CD4-positive, alpha-beta memory T cell (primary cell): ENCODE results near the gene PRTFDC1. TPM values are rescaled to one million over a fixed set of nuclear protein-coding genes. Genes with fewer than 3 reads are reported as not detected.
A peak's percentile ranks its signal among the peaks of the same experiment; 100 is the strongest.

Experiments
- CTCF ChIA-PET: fragments of 350-600 bp; sonication (Branson Sonifier 250); formaldehyde crosslinking; loops from one replicate; lab custom pipeline; 2021; ENCODE audit warnings: inconsistent platforms; ENCODE audit not compliant: partially characterized antibody; lab: Charles Lee
- POLR2A ChIA-PET: fragments of 350-600 bp; sonication (Branson Sonifier 250); formaldehyde crosslinking; loops from one replicate; lab custom pipeline; 2021; ENCODE audit not compliant: partially characterized antibody; lab: Charles Lee
- DNase-seq, 5 donors: peaks; one replicate each; pipeline versions ENCODE4 v3.0.0 to v3.0.0-alpha.2; 2020 to 2022; ENCODE audit warnings: mixed read lengths in 1 of 5
- H3K27ac ChIP-seq: one replicate; pipeline ENCODE4 v1.7.0; 2013; ENCODE audit warnings: low read depth, low read length
- H3K27me3 ChIP-seq: 2 replicates; pipeline ENCODE4 v1.7.0; 2013; ENCODE audit warnings: mild to moderate bottlenecking, low read length, moderate library complexity; ENCODE audit not compliant: insufficient read depth
- H3K36me3 ChIP-seq: 2 replicates; pipeline ENCODE4 v1.7.0; 2013; ENCODE audit warnings: mild to moderate bottlenecking, low read length, moderate library complexity; ENCODE audit not compliant: insufficient read depth
- H3K4me1 ChIP-seq: 2 replicates; pipeline ENCODE4 v1.7.0; 2013; ENCODE audit warnings: mild to moderate bottlenecking, low read length, moderate library complexity; ENCODE audit not compliant: insufficient read depth
- H3K4me3 ChIP-seq, 2 donors: one replicate each; pipeline ENCODE4 v1.7.0; 2013; ENCODE audit warnings: low read length in 2 of 2, mild to moderate bottlenecking in 1 of 2
- H3K9me3 ChIP-seq, 2 donors: one replicate each; pipeline ENCODE4 v1.7.0; 2013; ENCODE audit warnings: low read length in 2 of 2, control low read depth in 1 of 2; ENCODE audit not compliant: control insufficient read depth in 1 of 2
- H3K27ac Mint-ChIP-seq, 7 donors: one replicate each; pipeline ENCODE4 v1.8.0; 2020 to 2021; ENCODE audit warnings: mixed read lengths in 7 of 7, mild to moderate bottlenecking in 6 of 7, inconsistent platforms in 3 of 7, moderate library complexity in 3 of 7
- H3K27me3 Mint-ChIP-seq, 2 donors: one replicate each; pipeline ENCODE4 v1.8.0; 2020 to 2021; ENCODE audit warnings: mixed read lengths in 2 of 2
- H3K36me3 Mint-ChIP-seq, 2 donors: one replicate each; pipeline ENCODE4 v1.8.0; 2020 to 2021; ENCODE audit warnings: mixed read lengths in 2 of 2, inconsistent platforms in 1 of 2, mild to moderate bottlenecking in 1 of 2
- H3K4me1 Mint-ChIP-seq, 4 donors: one replicate each; pipeline ENCODE4 v1.8.0; 2020 to 2021; ENCODE audit warnings: mixed read lengths in 4 of 4, mild to moderate bottlenecking in 1 of 4
- H3K4me3 Mint-ChIP-seq, 8 donors: one replicate each; pipeline ENCODE4 v1.8.0; 2020 to 2021; ENCODE audit warnings: mixed read lengths in 8 of 8, mild to moderate bottlenecking in 7 of 8, moderate library complexity in 6 of 8, inconsistent platforms in 3 of 8
- H3K9me3 Mint-ChIP-seq, 8 donors: one replicate each; pipeline ENCODE4 v1.8.0; 2020 to 2021; ENCODE audit warnings: mixed read lengths in 8 of 8, mild to moderate bottlenecking in 5 of 8, inconsistent platforms in 3 of 8, moderate library complexity in 1 of 8
- intact Hi-C: fragments of 100-400 bp; cut with micrococcal nuclease; formaldehyde crosslinking; loops from one replicate; pipeline ENCODE4 v1.15.1; 2023
- polyA plus RNA-seq, 2 donors: library from polyadenylated mRNA; unstranded; fragments of 300-500 nt; fragmentation: Illumina TruSeq; gene quantifications; one replicate each; pipeline ENCODE4 v1.2.3, GENCODE V29; 2021
- total RNA-seq, 2 experiments: library from RNA; stranded (reverse); gene quantifications; one replicate each; pipeline ENCODE4 v1.2.3, GENCODE V29; 2021

Gene PRTFDC1
- total and polyA plus RNA-seq, 4 experiments from 2014 or later, result 0.21 to 0.97 (median 0.31) TPM

GRCh38 chr10:24866604-24867583, 85.5 kb downstream of the PRTFDC1 start:
- peaks cover 0 to 2% of the 10 kb centered on the region in 2 donors for H3K27me3 Mint-ChIP-seq
- no peaks in the 10 kb centered on the region for H3K36me3 Mint-ChIP-seq
- H3K9me3 Mint-ChIP-seq, result no peaks in the 10 kb centered on the region
- H3K27ac ChIP-seq, result no peak overlapping the region
- ChIA-PET POLR2A (interaction anchor here (0.8 to 2.2 kb wide), 2 partner anchors 15 to 92 kb away, joined by 3 to 5 read pairs; no protein-coding TSS in a partner anchor), CTCF (no interaction called here)
- H3K4me1 ChIP-seq, result no peaks in the 10 kb centered on the region
- no peaks in the 10 kb centered on the region for H3K27me3 ChIP-seq
- no peaks in the 10 kb centered on the region for H3K9me3 ChIP-seq
- H3K4me3 ChIP-seq, result no peak overlapping the region
- intact Hi-C loops, result no loop called here
- peaks cover 17 to 26% (median 24%) of the 10 kb centered on the region in 4 donors for H3K4me1 Mint-ChIP-seq
- peak overlapping the region in 1 of 8 donors; percentile 20 for H3K4me3 Mint-ChIP-seq
- DNase-seq, result no peak
- peak overlapping the region in 3 of 7 donors; percentile 0 to 79 (median 38) for H3K27ac Mint-ChIP-seq
- H3K36me3 ChIP-seq, result no peaks in the 10 kb centered on the region

GRCh38 chr10:24865783-24866182, 86.6 kb downstream of the PRTFDC1 start:
- H3K4me3 ChIP-seq, result no peak overlapping the region
- no peak for DNase-seq
- Mint-ChIP-seq H3K9me3 (no peaks in the 10 kb centered on the region), H3K27ac (peak overlapping the region in 1 of 7 donors; percentile 57), H3K4me3 (no peak overlapping the region), H3K27me3 (peaks cover 0 to 2% of the 10 kb centered on the region in 2 donors), H3K36me3 (no peaks in the 10 kb centered on the region), H3K4me1 (peaks cover 17 to 26% (median 24%) of the 10 kb centered on the region in 4 donors)
- intact Hi-C loops, result no loop called here
- no peaks in the 10 kb centered on the region for H3K27me3 ChIP-seq
- POLR2A ChIA-PET, result interaction anchor here (1.1 kb wide), 1 partner anchor 16 kb away, joined by 3 read pairs; no protein-coding TSS in a partner anchor
- H3K9me3 ChIP-seq, result no peaks in the 10 kb centered on the region
- no peak overlapping the region for H3K27ac ChIP-seq
- CTCF ChIA-PET, result interaction anchor here (1.0 to 1.7 kb wide), 4 partner anchors 19 to 248 kb away, joined by 3 to 4 read pairs (median 4); no protein-coding TSS in a partner anchor
- no peaks in the 10 kb centered on the region for H3K36me3 ChIP-seq
- H3K4me1 ChIP-seq, result no peaks in the 10 kb centered on the region

GRCh38 chr10:24862589-24862988, 89.8 kb downstream of the PRTFDC1 start:
- H3K4me3 ChIP-seq, result no peak overlapping the region
- H3K4me1 ChIP-seq, result no peaks in the 10 kb centered on the region
- CTCF ChIA-PET, result no interaction called here
- intact Hi-C loops, result no loop called here
- no peak for DNase-seq
- Mint-ChIP-seq H3K9me3 (no peaks in the 10 kb centered on the region), H3K27me3 (peaks cover 0 to 2% of the 10 kb centered on the region in 2 donors), H3K4me3 (no peak overlapping the region), H3K4me1 (peaks cover 13 to 19% (median 18%) of the 10 kb centered on the region in 4 donors), H3K27ac (no peak overlapping the region), H3K36me3 (no peaks in the 10 kb centered on the region)
- POLR2A ChIA-PET, result no interaction called here
- H3K9me3 ChIP-seq, result no peaks in the 10 kb centered on the region
- no peaks in the 10 kb centered on the region for H3K36me3 ChIP-seq
- no peaks in the 10 kb centered on the region for H3K27me3 ChIP-seq
- H3K27ac ChIP-seq, result no peak overlapping the region

- peaks cover 1% of the 10 kb centered on the region in 2 donors for H3K27me3 Mint-ChIP-seq
- POLR2A ChIA-PET, result no interaction called here
- peaks cover 0 to 2% (median 0%) of the 10 kb centered on the region in 4 donors for H3K4me1 Mint-ChIP-seq
- CTCF ChIA-PET, result interaction anchor here (0.8 to 1.1 kb wide), 4 partner anchors 10 to 94 kb away, joined by 3 read pairs; partner anchors contain the start of gene PRTFDC1
- H3K4me3 ChIP-seq, result no peak overlapping the region
- no peaks in the 10 kb centered on the region for H3K4me1 ChIP-seq
- no peak for DNase-seq
- no peaks in the 10 kb centered on the region for H3K9me3 Mint-ChIP-seq
- H3K9me3 ChIP-seq, result no peaks in the 10 kb centered on the region
- intact Hi-C loops, result no loop called here
- H3K36me3 Mint-ChIP-seq, result no peaks in the 10 kb centered on the region
- no peak overlapping the region for H3K4me3 Mint-ChIP-seq
- H3K36me3 ChIP-seq, result no peaks in the 10 kb centered on the region
- H3K27ac Mint-ChIP-seq, result no peak overlapping the region
- H3K27me3 ChIP-seq, result no peaks in the 10 kb centered on the region
- H3K27ac ChIP-seq, result no peak overlapping the region
Observed at GRCh38 chr10:24858288-24859270, 93.8 kb downstream of the PRTFDC1 start.

- no peak overlapping the region for H3K27ac ChIP-seq
- no peaks in the 10 kb centered on the region for H3K4me1 ChIP-seq
- CTCF ChIA-PET, result interaction anchor here (0.8 to 1.1 kb wide), 4 partner anchors 9 to 95 kb away, joined by 3 read pairs; partner anchors contain the start of gene PRTFDC1
- H3K27me3 ChIP-seq, result no peaks in the 10 kb centered on the region
- Mint-ChIP-seq H3K36me3 (no peaks in the 10 kb centered on the region), H3K4me1 (peaks cover 0 to under 1% (median 0%) of the 10 kb centered on the region in 4 donors), H3K9me3 (no peaks in the 10 kb centered on the region), H3K4me3 (no peak overlapping the region), H3K27ac (no peak overlapping the region), H3K27me3 (peaks cover 1% of the 10 kb centered on the region in 2 donors)
- no peak overlapping the region for H3K4me3 ChIP-seq
- intact Hi-C loops, result no loop called here
- DNase-seq, result no peak
- POLR2A ChIA-PET, result no interaction called here
- H3K36me3 ChIP-seq, result no peaks in the 10 kb centered on the region
- no peaks in the 10 kb centered on the region for H3K9me3 ChIP-seq
Observed at GRCh38 chr10:24857031-24857725, 95.2 kb downstream of the PRTFDC1 start.

- Histone ChIP-seq H3K36me3 (no peaks in the 10 kb centered on the region), H3K27me3 (no peaks in the 10 kb centered on the region), H3K4me1 (no peaks in the 10 kb centered on the region), H3K9me3 (no peaks in the 10 kb centered on the region), H3K4me3 (no peak overlapping the region), H3K27ac (no peak overlapping the region)
- Mint-ChIP-seq H3K4me1 (peaks cover 6 to 8% (median 6%) of the 10 kb centered on the region in 4 donors), H3K4me3 (no peak overlapping the region), H3K9me3 (no peaks in the 10 kb centered on the region), H3K27me3 (peaks cover 1% of the 10 kb centered on the region in 2 donors), H3K27ac (no peak overlapping the region), H3K36me3 (no peaks in the 10 kb centered on the region)
- DNase-seq, result no peak
- POLR2A ChIA-PET, result no interaction called here
- intact Hi-C loops, result no loop called here
- CTCF ChIA-PET, result interaction anchor here (1.2 to 1.7 kb wide), 2 partner anchors 9 to 34 kb away, joined by 4 read pairs; no protein-coding TSS in a partner anchor
Observed at GRCh38 chr10:24854256-24854655, 98.2 kb downstream of the PRTFDC1 start.
